Peyer's patch (tissue), 4 donors: Measurements from ENCODE around the gene SLF2. TPM values are rescaled to one million over a fixed set of nuclear protein-coding genes. Genes with fewer than 3 reads are reported as not detected.
A peak's percentile ranks its signal among the peaks of the same experiment; 100 is the strongest.

Experiments
- DNase-seq, 3 donors: peaks; one replicate each; pipeline ENCODE4 v3.0.0-alpha.2; 2017 to 2019
- H3K27ac ChIP-seq, 4 donors: fragments of 200-600 bp; sonication (generic); one replicate each; pipeline ENCODE4 v1.5.1; 2016 to 2019
- H3K27me3 ChIP-seq, 2 donors: fragments of 200-600 bp; sonication (generic); one replicate each; pipeline ENCODE4 v1.5.1; 2019
- H3K36me3 ChIP-seq, 3 donors: fragments of 200-600 bp; sonication (generic); one replicate each; pipeline ENCODE4 v1.5.1; 2016 to 2019
- H3K4me1 ChIP-seq, 4 donors: fragments of 200-600 bp; sonication (generic); one replicate each; pipeline ENCODE4 v1.5.1; 2016 to 2019
- H3K4me3 ChIP-seq, 4 donors: fragments of 200-600 bp; sonication (generic); 1 replicate in 3 of 4; 2 replicates in 1 of 4; pipeline ENCODE4 v1.5.1; 2016 to 2019; ENCODE audit warnings: mild to moderate bottlenecking in 1 of 4
- H3K9me3 ChIP-seq, 4 donors: fragments of 200-600 bp; sonication (generic); one replicate each; pipeline ENCODE4 v1.5.1; 2016 to 2019; ENCODE audit warnings: mild to moderate bottlenecking in 1 of 4
- POLR2A ChIP-seq, 2 donors: fragments of 450-650 bp; IDR thresholded peaks; one replicate each; pipeline ENCODE4 v1.5.1; 2017; ENCODE audit warnings: antibody characterized with exemption in 2 of 2, mild to moderate bottlenecking in 2 of 2, moderate library complexity in 2 of 2
- total RNA-seq, 4 donors: library from RNA; depleted of rRNA; stranded (reverse); fragments of >200 nt; gene quantifications; one replicate each; pipeline ENCODE4 v1.1.0, GENCODE V29; 2016
- TF ChIP-seq, protein P1 (sequence below), 6 experiments: fragments of 450-650 bp in 4 of 6; fragments of 200-600 bp in 2 of 6; sonication (generic) in 1 of 6; IDR thresholded peaks; one replicate each; pipeline ENCODE4 v1.5.1; 2017 to 2019; ENCODE audit warnings: antibody characterized with exemption in 6 of 6, mild to moderate bottlenecking in 3 of 6, moderate library complexity in 1 of 6

The SLF2 gene
- total RNA-seq, 4 donors from 2014 or later = 11.0 to 37.2 (median 32.0) TPM

DNA sequence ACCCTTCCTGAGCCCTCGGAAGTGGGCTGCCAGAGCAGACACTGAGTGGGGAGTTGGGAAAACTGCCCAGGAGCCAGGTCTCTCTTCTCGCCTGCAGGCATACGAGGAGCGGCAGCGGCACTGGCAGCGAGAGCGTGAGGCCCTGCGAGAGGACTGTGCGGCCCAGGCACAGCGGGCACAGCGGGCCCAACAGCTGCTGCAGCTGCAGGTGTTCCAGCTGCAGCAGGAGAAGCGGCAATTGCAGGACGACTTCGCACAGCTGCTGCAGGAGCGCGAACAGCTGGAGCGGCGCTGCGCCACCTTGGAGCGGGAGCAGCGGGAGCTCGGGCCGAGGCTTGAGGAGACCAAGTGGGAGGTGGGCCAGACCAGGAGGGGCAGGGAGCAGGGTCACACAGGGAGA is 92.6 kb downstream of the SLF2 start:
- H3K9me3 ChIP-seq = no peaks in the 10 kb centered on the region
- DNase-seq = no peak
- H3K27ac ChIP-seq = no peak overlapping the region
- peaks cover 0 to 40% (median under 1%) of the 10 kb centered on the region in 4 donors for H3K4me1 ChIP-seq
- H3K27me3 ChIP-seq = no peaks in the 10 kb centered on the region
- TF ChIP-seq POLR2A (IDR thresholded peaks at IDR 0.05) = no peak
- TF ChIP-seq, protein P1, sequence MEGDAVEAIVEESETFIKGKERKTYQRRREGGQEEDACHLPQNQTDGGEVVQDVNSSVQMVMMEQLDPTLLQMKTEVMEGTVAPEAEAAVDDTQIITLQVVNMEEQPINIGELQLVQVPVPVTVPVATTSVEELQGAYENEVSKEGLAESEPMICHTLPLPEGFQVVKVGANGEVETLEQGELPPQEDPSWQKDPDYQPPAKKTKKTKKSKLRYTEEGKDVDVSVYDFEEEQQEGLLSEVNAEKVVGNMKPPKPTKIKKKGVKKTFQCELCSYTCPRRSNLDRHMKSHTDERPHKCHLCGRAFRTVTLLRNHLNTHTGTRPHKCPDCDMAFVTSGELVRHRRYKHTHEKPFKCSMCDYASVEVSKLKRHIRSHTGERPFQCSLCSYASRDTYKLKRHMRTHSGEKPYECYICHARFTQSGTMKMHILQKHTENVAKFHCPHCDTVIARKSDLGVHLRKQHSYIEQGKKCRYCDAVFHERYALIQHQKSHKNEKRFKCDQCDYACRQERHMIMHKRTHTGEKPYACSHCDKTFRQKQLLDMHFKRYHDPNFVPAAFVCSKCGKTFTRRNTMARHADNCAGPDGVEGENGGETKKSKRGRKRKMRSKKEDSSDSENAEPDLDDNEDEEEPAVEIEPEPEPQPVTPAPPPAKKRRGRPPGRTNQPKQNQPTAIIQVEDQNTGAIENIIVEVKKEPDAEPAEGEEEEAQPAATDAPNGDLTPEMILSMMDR (IDR thresholded peaks at IDR 0.05) = no peak
- H3K36me3 ChIP-seq = peaks cover 0 to 41% (median 0%) of the 10 kb centered on the region in 3 donors
- H3K4me3 ChIP-seq = no peak overlapping the region

DNA sequence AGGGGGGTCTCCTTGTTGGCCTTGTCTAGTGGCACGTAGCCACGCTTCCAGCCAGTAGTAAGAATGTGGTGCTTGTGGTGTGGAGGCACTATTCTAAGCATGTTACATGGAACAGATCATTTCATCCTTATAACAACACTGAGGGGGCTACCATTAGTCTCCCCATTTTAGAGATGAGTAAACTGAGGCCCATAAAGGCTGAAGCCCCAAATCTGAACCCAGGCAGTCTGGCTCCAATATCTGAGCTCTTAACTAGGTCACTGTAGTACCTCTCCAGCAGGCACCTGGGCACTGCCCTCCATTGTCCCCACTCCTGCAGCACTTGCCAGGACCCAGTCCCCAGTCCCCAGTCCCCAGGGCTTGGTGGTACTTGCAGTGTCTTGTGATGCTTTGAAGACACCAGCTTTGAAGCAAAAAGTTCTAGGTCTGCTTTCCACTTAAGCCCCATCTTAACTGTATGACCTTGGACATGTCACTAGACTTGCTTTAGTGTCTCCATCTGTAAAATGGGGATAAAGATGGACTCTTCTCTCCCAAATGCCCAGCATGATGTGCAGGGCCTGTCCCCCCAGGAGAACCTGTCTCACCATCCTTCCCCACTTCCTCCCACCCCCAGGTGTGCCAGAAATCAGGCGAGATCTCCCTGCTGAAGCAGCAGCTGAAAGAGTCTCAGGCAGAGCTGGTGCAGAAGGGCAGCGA is 93.3 kb downstream of the SLF2 start:
- H3K4me1 ChIP-seq = peaks cover 0 to 33% (median 0%) of the 10 kb centered on the region in 4 donors
- H3K27ac ChIP-seq = peak overlapping the region in 1 of 4 donors; percentile 51

DNA sequence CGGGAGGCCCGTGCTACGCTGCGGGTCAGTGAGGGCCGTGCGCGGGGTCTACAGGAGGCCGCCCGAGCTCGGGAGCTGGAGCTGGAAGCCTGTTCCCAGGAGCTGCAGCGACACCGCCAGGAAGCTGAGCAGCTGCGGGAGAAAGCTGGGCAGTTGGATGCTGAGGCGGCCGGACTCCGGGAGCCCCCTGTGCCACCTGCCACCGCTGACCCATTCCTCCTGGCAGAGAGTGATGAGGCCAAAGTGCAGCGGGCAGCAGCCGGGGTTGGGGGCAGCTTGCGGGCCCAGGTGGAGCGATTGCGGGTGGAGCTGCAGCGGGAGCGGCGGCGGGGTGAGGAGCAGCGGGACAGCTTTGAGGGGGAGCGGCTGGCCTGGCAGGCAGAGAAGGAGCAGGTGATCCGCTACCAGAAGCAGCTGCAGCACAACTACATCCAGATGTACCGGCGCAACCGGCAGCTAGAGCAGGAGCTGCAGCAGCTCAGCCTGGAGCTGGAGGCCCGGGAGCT is 93.9 kb downstream of the SLF2 start:
- H3K36me3 ChIP-seq = peaks cover 0 to 41% (median 0%) of the 10 kb centered on the region in 3 donors
- TF ChIP-seq POLR2A (IDR thresholded peaks at IDR 0.05) = no peak
- TF ChIP-seq, protein P1 (IDR thresholded peaks at IDR 0.05) = no peak
- H3K27me3 ChIP-seq = no peaks in the 10 kb centered on the region
- H3K9me3 ChIP-seq = no peaks in the 10 kb centered on the region
- peak overlapping the region in 2 of 4 donors; percentile 50 to 51 for H3K27ac ChIP-seq
- DNase-seq = no peak
- peaks cover 0 to 29% (median 0%) of the 10 kb centered on the region in 4 donors for H3K4me1 ChIP-seq
- H3K4me3 ChIP-seq = no peak overlapping the region

More for the DNA sequence above, 93.3 kb downstream of the SLF2 start:
- DNase-seq = no peak
- peaks cover 0 to 41% (median 0%) of the 10 kb centered on the region in 3 donors for H3K36me3 ChIP-seq
- H3K9me3 ChIP-seq = no peaks in the 10 kb centered on the region
- no peak overlapping the region for H3K4me3 ChIP-seq
- no peaks in the 10 kb centered on the region for H3K27me3 ChIP-seq
- TF ChIP-seq POLR2A (IDR thresholded peaks at IDR 0.05) = no peak
- TF ChIP-seq, protein P1 (IDR thresholded peaks at IDR 0.05) = no peak

DNA sequence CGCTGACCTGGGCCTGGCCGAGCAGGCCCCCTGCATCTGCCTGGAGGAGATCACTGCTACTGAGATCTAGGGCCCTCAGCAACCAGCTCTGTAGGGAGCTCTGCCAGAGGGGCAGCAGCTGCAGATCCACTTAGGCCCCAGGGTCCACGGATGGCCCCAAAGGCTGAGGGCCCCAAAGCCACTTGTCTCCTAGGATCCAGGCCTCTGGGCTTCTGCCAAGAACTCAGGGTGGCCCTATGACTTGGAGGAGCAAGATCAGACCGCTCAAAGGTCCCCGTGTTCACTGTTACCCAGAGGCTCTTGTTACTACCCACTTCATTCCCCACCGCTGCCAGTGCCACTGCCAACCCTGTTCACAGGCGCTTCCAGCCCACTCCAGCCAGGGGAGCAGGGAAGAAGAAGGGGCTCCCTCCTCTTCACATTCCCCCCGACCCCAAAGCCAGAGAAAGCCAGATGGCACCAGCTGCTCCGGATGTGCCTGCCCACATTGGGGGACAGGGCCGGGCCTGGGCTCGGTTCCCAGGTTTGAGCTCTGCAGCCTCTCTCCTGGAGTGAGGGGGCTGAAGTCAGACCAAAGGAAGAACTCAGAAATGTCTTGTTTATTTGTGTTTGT is 94.4 kb downstream of the SLF2 start:
- Histone ChIP-seq H3K4me1 (peaks cover 0 to 25% (median 0%) of the 10 kb centered on the region in 4 donors), H3K4me3 (no peak overlapping the region), H3K27me3 (no peaks in the 10 kb centered on the region), H3K9me3 (no peaks in the 10 kb centered on the region), H3K27ac (peak overlapping the region in 3 of 4 donors; percentile 28 to 51 (median 50)), H3K36me3 (peaks cover 0 to 41% (median 0%) of the 10 kb centered on the region in 3 donors)
- TF ChIP-seq, protein P1 (IDR thresholded peaks at IDR 0.05) = no peak
- TF ChIP-seq POLR2A (IDR thresholded peaks at IDR 0.05) = no peak
- DNase-seq = no peak

DNA sequence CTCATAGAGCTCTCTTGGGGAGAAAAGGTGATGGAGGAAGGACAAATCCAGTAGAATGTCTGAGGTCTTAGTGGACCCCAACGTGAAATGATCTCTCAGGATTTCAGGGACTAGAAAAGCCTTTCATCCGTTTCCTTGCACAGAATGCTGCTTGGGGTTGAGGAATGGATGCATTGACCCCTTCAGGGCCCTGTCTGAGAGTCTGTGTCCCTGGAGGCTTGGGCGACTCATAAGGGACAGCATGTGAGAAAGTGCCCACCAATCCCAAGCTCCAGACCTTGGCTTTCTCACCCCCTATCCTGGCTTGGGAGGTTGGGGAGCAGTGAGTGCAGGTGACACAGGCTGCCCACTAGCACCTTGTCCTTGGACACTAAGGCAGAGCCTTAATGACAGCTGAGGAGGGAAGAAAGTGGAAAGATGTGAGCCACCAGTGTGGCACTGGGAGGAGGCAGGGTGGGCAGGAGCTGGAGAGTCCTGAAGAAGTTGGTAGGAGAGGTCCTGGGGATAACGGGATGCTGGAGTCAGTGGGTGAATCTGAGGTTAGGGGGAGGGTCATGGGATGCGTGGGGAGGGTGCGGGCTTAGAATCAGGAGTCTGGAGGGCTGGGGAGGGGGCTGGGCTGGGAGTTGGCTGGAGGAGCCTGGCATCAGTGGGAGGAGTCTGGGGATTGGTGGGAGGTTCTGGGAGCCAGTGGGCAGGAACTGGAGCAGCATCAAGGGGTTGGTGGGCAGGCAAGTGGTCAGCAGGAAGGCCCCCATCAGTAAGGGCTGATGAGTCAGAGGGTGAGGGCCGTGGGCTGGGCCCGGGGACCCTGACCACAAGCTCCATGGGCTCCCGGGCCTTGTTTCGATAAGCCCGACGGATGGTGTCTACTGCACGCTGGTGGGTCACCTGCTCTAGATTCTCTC is 95.4 kb downstream of the SLF2 start:
- TF ChIP-seq POLR2A (IDR thresholded peaks at IDR 0.05) = no peak
- Histone ChIP-seq H3K4me1 (peaks cover 0 to 28% (median 3%) of the 10 kb centered on the region in 4 donors), H3K36me3 (peaks cover 0 to 36% (median 0%) of the 10 kb centered on the region in 3 donors), H3K27me3 (no peaks in the 10 kb centered on the region), H3K4me3 (no peak overlapping the region), H3K27ac (peak overlapping the region in 2 of 4 donors; percentile 5 to 51), H3K9me3 (no peaks in the 10 kb centered on the region)
- no peak for DNase-seq
